Spleen (tissue), 11 donors: ENCODE data around the gene GALNTL6. TPM values are rescaled to one million over a fixed set of nuclear protein-coding genes. Genes with fewer than 3 reads are reported as not detected.

ENCODE experiments used
- DNase-seq: peaks from one replicate; pipeline ENCODE4 v3.0.0-alpha.2; 2020
- H3K27ac ChIP-seq, 8 donors: fragments of 200-600 bp; sonication (generic) in 7 of 8; 1 replicate in 4 of 8; 2 replicates in 4 of 8; pipeline versions ENCODE4 v1.5.0 to v1.8.0; 2016 to 2021; ENCODE audit warnings: inconsistent platforms in 4 of 8, mild to moderate bottlenecking in 4 of 8, moderate library complexity in 1 of 8
- H3K27me3 ChIP-seq, 7 donors: fragments of 200-600 bp; sonication (generic) in 6 of 7; replicated peaks in 1 of 7; 1 replicate in 4 of 7; 2 replicates in 3 of 7; pipeline versions ENCODE4 v1.5.0 to v1.8.0; 2016 to 2021; ENCODE audit warnings: inconsistent platforms in 3 of 7, mild to moderate bottlenecking in 1 of 7
- H3K36me3 ChIP-seq, 6 donors: fragments of 200-600 bp; sonication (generic) in 5 of 6; 1 replicate in 4 of 6; 2 replicates in 2 of 6; pipeline versions ENCODE4 v1.5.0 to v1.8.0; 2016 to 2021; ENCODE audit warnings: inconsistent platforms in 2 of 6
- H3K4me1 ChIP-seq, 6 donors: fragments of 200-600 bp; sonication (generic) in 5 of 6; 1 replicate in 3 of 6; 2 replicates in 3 of 6; pipeline versions ENCODE4 v1.5.0 to v1.8.0; 2016 to 2021; ENCODE audit warnings: inconsistent platforms in 3 of 6
- H3K4me3 ChIP-seq, 8 donors: fragments of 200-600 bp; sonication (generic) in 7 of 8; 1 replicate in 4 of 8; 2 replicates in 4 of 8; pipeline versions ENCODE4 v1.5.0 to v1.8.0; 2016 to 2021; ENCODE audit warnings: inconsistent platforms in 4 of 8, mild to moderate bottlenecking in 4 of 8, moderate library complexity in 2 of 8
- H3K9me3 ChIP-seq, 8 donors: fragments of 200-600 bp; sonication (generic) in 7 of 8; 1 replicate in 4 of 8; 2 replicates in 4 of 8; pipeline versions ENCODE4 v1.5.0 to v1.8.0; 2016 to 2021; ENCODE audit warnings: inconsistent platforms in 4 of 8
- CTCF ChIP-seq, 11 experiments: fragments of 200-600 bp in 7 of 11; fragments of 450-650 bp in 4 of 11; sonication (generic) in 4 of 11; IDR thresholded peaks in 8 of 11; conservative IDR thresholded peaks in 3 of 11; 1 replicate in 7 of 11; 2 replicates in 4 of 11; pipeline versions ENCODE4 v1.4.0 to v1.8.0; 2016 to 2021; ENCODE audit warnings: antibody characterized with exemption in 11 of 11, inconsistent platforms in 4 of 11, mild to moderate bottlenecking in 1 of 11
- POLR2A ChIP-seq, 3 donors: fragments of 450-650 bp; IDR thresholded peaks; one replicate each; pipeline ENCODE4 v1.5.1; 2017; ENCODE audit warnings: antibody characterized with exemption in 3 of 3, mild to moderate bottlenecking in 1 of 3
- POLR2AphosphoS5 ChIP-seq, 3 donors: sonication (generic); formaldehyde crosslinking; IDR thresholded peaks; one replicate each; pipeline ENCODE4 v1.5.1; 2017; ENCODE audit warnings: antibody characterized with exemption in 3 of 3
- WGBS, 5 donors: extraction: QIAGEN DNeasy Blood & Tissue Kit in 3 of 5; methylation state at CpG; one replicate each; pipeline versions ENCODE4 v1.1.5 to v1.1.7; 2013 to 2018; 5-methylcytosine and 5-hydroxymethylcytosine counted together
- intact Hi-C: fragments of 100-400 bp; cut with DNase I; formaldehyde crosslinking; loops from one replicate; pipeline ENCODE4 v1.15.0; 2023; ENCODE audit warnings: low total_unique reads
- polyA plus RNA-seq, 3 donors: library from polyadenylated mRNA; stranded (reverse); fragments of 200-250 nt; gene quantifications; one replicate each; pipeline ENCODE4 v1.2.1, GENCODE V29; 2013
- total RNA-seq, 7 donors: library from RNA; depleted of rRNA in 3 of 7; stranded (reverse); fragments of >200 nt in 3 of 7; fragmentation: NEBNext Ultra II Directional in 4 of 7; extraction: Animal tissue kit (Norgen Biotek cat#: 25700) in 4 of 7; gene quantifications; one replicate each; pipeline versions ENCODE4 v1.1.0 to v1.2.1, GENCODE V29; 2016 to 2021
- donor health status: healthy with polysubstance abuse.
- donor health status: DM: no; HTN: no; CAD: no; lungs with moderate emphysema.
- donor health status: DM: no; HTN: no; CAD: no.
- donor health status: Bipolar disorder and iron deficiency.
- donor health status: healthy.
- donor health status: DM: no; HTN: no; CAD: no.
- donor health status: DM: yes; HTN: yes; CAD: no.

GALNTL6 gene
- total and polyA plus RNA-seq, 10 donors, result 3.2 to 12.5 (median 7.1) TPM

GRCh38 chr4:172207258-172207657, 394.1 kb downstream of the GALNTL6 start:
- TF ChIP-seq POLR2AphosphoS5 (IDR thresholded peaks at IDR 0.05), result no peak
- no peak for TF ChIP-seq POLR2A (IDR thresholded peaks at IDR 0.05)
- TF ChIP-seq CTCF (IDR thresholded peaks at IDR 0.05 in 8 of 11, conservative IDR thresholded peaks at IDR 0.05 in 3 of 11), result no peak
- Histone ChIP-seq H3K36me3 (no peaks in the 10 kb centered on the region), H3K4me1 (peaks cover 0 to 4% (median 0%) of the 10 kb centered on the region in 6 donors), H3K27ac (no peak overlapping the region), H3K27me3 (no peaks in the 10 kb centered on the region), H3K4me3 (no peak overlapping the region), H3K9me3 (no peaks in the 10 kb centered on the region)
- WGBS, 5 donors, result 27 to 37% (median 31%) methylated on average over 3 of the region's 3 CpGs
- intact Hi-C loops, result no loop called here
- no peak for DNase-seq

- 40 to 49% (median 41%) methylated on average over 3 of the region's 3 CpGs for WGBS, 5 donors
- Histone ChIP-seq H3K9me3 (no peaks in the 10 kb centered on the region), H3K4me3 (no peak overlapping the region), H3K36me3 (no peaks in the 10 kb centered on the region), H3K27me3 (no peaks in the 10 kb centered on the region), H3K4me1 (peaks cover 0 to 4% (median 0%) of the 10 kb centered on the region in 6 donors), H3K27ac (no peak overlapping the region)
- intact Hi-C loops, result no loop called here
- TF ChIP-seq POLR2AphosphoS5 (IDR thresholded peaks at IDR 0.05) (no peak), POLR2A (IDR thresholded peaks at IDR 0.05) (no peak), CTCF (IDR thresholded peaks at IDR 0.05 in 8 of 11, conservative IDR thresholded peaks at IDR 0.05 in 3 of 11) (no peak)
- DNase-seq, result no peak
These were observed 394.7 kb downstream of the GALNTL6 start for GRCh38 chr4:172207886-172208285.

- H3K36me3 ChIP-seq, result no peaks in the 10 kb centered on the region
- no peaks in the 10 kb centered on the region for H3K4me1 ChIP-seq
- peaks cover 0 to 3% (median 0%) of the 10 kb centered on the region in 8 donors for H3K9me3 ChIP-seq
- intact Hi-C loops, result no loop called here
- no peak for DNase-seq
- WGBS, 5 donors, result 0 to 2% (median 0%) methylated on average over 1 of the region's 1 CpG
- no peak overlapping the region for H3K27ac ChIP-seq
- H3K27me3 ChIP-seq, result no peaks in the 10 kb centered on the region
- TF ChIP-seq POLR2AphosphoS5 (IDR thresholded peaks at IDR 0.05) (no peak), CTCF (IDR thresholded peaks at IDR 0.05 in 8 of 11, conservative IDR thresholded peaks at IDR 0.05 in 3 of 11) (no peak), POLR2A (IDR thresholded peaks at IDR 0.05) (no peak)
- H3K4me3 ChIP-seq, result no peak overlapping the region
These were observed 407.5 kb downstream of the GALNTL6 start for GRCh38 chr4:172220679-172221078.

DNA sequence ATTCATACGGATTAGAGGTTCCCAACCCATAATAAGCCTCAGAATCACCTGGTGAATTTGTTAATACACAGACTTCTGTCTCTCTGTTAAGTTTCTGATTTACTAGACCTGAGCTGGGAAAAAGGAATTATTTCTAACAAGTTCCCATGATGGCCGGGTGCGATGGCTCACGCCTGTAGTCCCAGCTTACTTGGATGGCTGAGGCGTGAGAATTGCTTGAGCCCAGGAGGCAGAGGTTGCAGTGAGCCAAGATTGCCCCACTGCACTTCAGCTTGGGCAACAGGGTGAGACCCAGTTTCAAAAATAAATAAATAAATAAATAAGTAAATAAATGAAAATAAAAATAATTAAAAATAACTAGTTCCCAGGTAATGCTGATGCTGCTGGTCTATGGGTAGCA, 412.3 kb downstream of the GALNTL6 start:
- Histone ChIP-seq H3K9me3 (no peaks in the 10 kb centered on the region), H3K27me3 (no peaks in the 10 kb centered on the region), H3K4me1 (no peaks in the 10 kb centered on the region), H3K4me3 (no peak overlapping the region), H3K27ac (no peak overlapping the region), H3K36me3 (no peaks in the 10 kb centered on the region)
- intact Hi-C loops, result no loop called here
- 91 to 97% (median 94%) methylated on average over 5 of the region's 5 CpGs for WGBS, 5 donors
- TF ChIP-seq POLR2A (IDR thresholded peaks at IDR 0.05), result no peak
- no peak for TF ChIP-seq CTCF (IDR thresholded peaks at IDR 0.05 in 8 of 11, conservative IDR thresholded peaks at IDR 0.05 in 3 of 11)
- TF ChIP-seq POLR2AphosphoS5 (IDR thresholded peaks at IDR 0.05), result no peak
- DNase-seq, result no peak
